ENCODE results near the gene LRP11. TPM values are rescaled to one million over a fixed set of nuclear protein-coding genes. Genes with fewer than 3 reads are reported as not detected.
"Not testable (repeated sequence)": the region's sequence is repeated elsewhere in the genome, so short reads cannot be mapped to it uniquely, and the experiment has no call there.

Gene LRP11
- total and polyA plus RNA-seq, 3 donors from 2014 or later, result 16.8 to 44.7 (median 28.8) TPM

- no peaks in the 10 kb centered on the region for H3K36me3 ChIP-seq (ENCODE audit: low read depth, missing control alignments)
- no peak overlapping the region for H3K27ac ChIP-seq
- H3K9me3 ChIP-seq, result no peaks in the 10 kb centered on the region
- H3K4me1 ChIP-seq, result no peaks in the 10 kb centered on the region
- WGBS, 2 donors, result 84 to 90% methylated on average over 22 to 23 of the region's 23 CpGs
- no peak overlapping the region for H3K4me3 ChIP-seq
- intact Hi-C loops (cut with DNase I; ENCODE audit: low total_unique reads), result no loop called here
- no peak for TF ChIP-seq CTCF (IDR thresholded peaks at IDR 0.05)
- TF ChIP-seq POLR2A (IDR thresholded peaks at IDR 0.05), result no peak
- DNase-seq, result no peak
- H3K27me3 ChIP-seq, result no peaks in the 10 kb centered on the region
Observed at GRCh38 chr6:149910721-149911151, 46.6 kb upstream of the LRP11 start.

- Histone ChIP-seq H3K9me3 (no peaks in the 10 kb centered on the region), H3K36me3 (ENCODE audit: low read depth, missing control alignments) (no peaks in the 10 kb centered on the region), H3K4me1 (no peaks in the 10 kb centered on the region), H3K27me3 (no peaks in the 10 kb centered on the region), H3K4me3 (no peak overlapping the region), H3K27ac (no peak overlapping the region)
- intact Hi-C loops (cut with DNase I; ENCODE audit: low total_unique reads), result no loop called here
- TF ChIP-seq CTCF (IDR thresholded peaks at IDR 0.05), result no peak
- TF ChIP-seq POLR2A (IDR thresholded peaks at IDR 0.05), result no peak
- WGBS, 2 donors, result 89 to 92% methylated on average over 8 to 9 of the region's 9 CpGs
- no peak for DNase-seq
Observed at GRCh38 chr6:149909701-149910470, 45.7 kb upstream of the LRP11 start.

GRCh38 chr6:149908480-149908879, 44.3 kb upstream of the LRP11 start:
- WGBS, 2 donors, result 54 to 74% methylated on average over 3 to 4 of the region's 4 CpGs
- H3K4me1 ChIP-seq; H3K36me3 ChIP-seq (ENCODE audit: low read depth, missing control alignments); H3K27ac ChIP-seq; DNase-seq; H3K4me3 ChIP-seq; intact Hi-C loops (cut with DNase I; ENCODE audit: low total_unique reads); H3K27me3 ChIP-seq; H3K9me3 ChIP-seq: not testable (repeated sequence)

GRCh38 chr6:149907317-149907716, 43.2 kb upstream of the LRP11 start:
- H3K27ac ChIP-seq, result no peak overlapping the region
- H3K4me1 ChIP-seq, result no peaks in the 10 kb centered on the region
- DNase-seq, result no peak
- H3K27me3 ChIP-seq, result no peaks in the 10 kb centered on the region
- H3K4me3 ChIP-seq, result no peak overlapping the region
- H3K36me3 ChIP-seq (ENCODE audit: low read depth, missing control alignments), result no peaks in the 10 kb centered on the region
- 83 to 93% methylated on average over 2 of the region's 2 CpGs for WGBS, 2 donors
- intact Hi-C loops (cut with DNase I; ENCODE audit: low total_unique reads), result no loop called here
- no peak for TF ChIP-seq CTCF (IDR thresholded peaks at IDR 0.05)
- TF ChIP-seq POLR2A (IDR thresholded peaks at IDR 0.05), result no peak
- no peaks in the 10 kb centered on the region for H3K9me3 ChIP-seq

- no peak for TF ChIP-seq POLR2A (IDR thresholded peaks at IDR 0.05)
- Histone ChIP-seq H3K36me3 (ENCODE audit: low read depth, missing control alignments) (no peaks in the 10 kb centered on the region), H3K9me3 (no peaks in the 10 kb centered on the region), H3K27ac (no peak overlapping the region), H3K4me3 (no peak overlapping the region), H3K27me3 (no peaks in the 10 kb centered on the region), H3K4me1 (no peaks in the 10 kb centered on the region)
- intact Hi-C loops (cut with DNase I; ENCODE audit: low total_unique reads), result no loop called here
- DNase-seq, result no peak
- 90 to 93% methylated on average over 4 of the region's 4 CpGs for WGBS, 2 donors
Observed at GRCh38 chr6:149906405-149906804, 42.2 kb upstream of the LRP11 start.

- H3K4me3 ChIP-seq, result no peak overlapping the region
- H3K27me3 ChIP-seq, result no peaks in the 10 kb centered on the region
- H3K9me3 ChIP-seq, result no peaks in the 10 kb centered on the region
- no peak for DNase-seq
- H3K27ac ChIP-seq, result no peak overlapping the region
- H3K4me1 ChIP-seq, result no peaks in the 10 kb centered on the region
- intact Hi-C loops (cut with DNase I; ENCODE audit: low total_unique reads), result no loop called here
- 93 to 97% methylated on average over 4 to 6 of the region's 6 CpGs for WGBS, 2 donors
- TF ChIP-seq CTCF (IDR thresholded peaks at IDR 0.05), result no peak
- TF ChIP-seq POLR2A (IDR thresholded peaks at IDR 0.05), result no peak
- no peaks in the 10 kb centered on the region for H3K36me3 ChIP-seq (ENCODE audit: low read depth, missing control alignments)
Observed at GRCh38 chr6:149905911-149906371, 41.8 kb upstream of the LRP11 start.
